Ecto neural progenitor cell (in vitro differentiated cells): ENCODE results near the gene ANKH.

Experiments
- DNase-seq: peaks from one replicate; pipeline ENCODE4 v3.0.0-alpha.2; 2018; ENCODE audit warnings: low spot score

ANKH gene

GRCh38 chr5:14664270-14665100, 207.1 kb downstream of the ANKH start, which contains the start of gene OTULIN:
Gene OTULIN, plus strand, starts transcription at chr5:14664718. Its CDS starts 108 bp downstream, at chr5:14664826.
- peak; percentile 91 for DNase-seq

GRCh38 chr5:14663734-14664269, 207.8 kb downstream of the ANKH start:
- no peak for DNase-seq

DNA sequence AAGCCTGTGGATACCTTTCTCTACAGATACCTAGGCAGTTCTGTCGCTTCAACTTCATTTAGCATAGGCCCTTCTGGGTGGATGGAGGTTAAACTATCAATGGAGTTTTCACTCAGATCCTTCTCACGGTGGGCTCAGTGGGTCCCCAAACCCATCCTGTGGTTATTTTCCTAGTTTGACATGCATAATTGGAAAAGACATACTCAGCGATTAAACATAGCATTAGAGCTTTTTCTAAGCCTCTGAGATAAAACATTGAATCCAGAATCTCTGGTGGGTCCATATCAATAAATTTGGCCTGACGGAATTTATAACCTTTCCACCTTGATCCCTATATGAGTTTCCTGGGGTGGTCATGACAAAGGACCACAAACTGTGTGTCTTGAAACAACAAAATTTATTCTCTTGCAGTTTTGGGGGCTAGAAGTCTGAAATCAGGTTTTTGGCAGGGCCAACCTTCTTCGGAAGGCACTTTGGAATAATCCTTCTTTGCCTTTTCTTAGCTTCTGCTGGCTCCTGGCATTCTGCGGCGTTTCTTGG, 208.8 kb downstream of the ANKH start:
- DNase-seq, result no peak

DNA sequence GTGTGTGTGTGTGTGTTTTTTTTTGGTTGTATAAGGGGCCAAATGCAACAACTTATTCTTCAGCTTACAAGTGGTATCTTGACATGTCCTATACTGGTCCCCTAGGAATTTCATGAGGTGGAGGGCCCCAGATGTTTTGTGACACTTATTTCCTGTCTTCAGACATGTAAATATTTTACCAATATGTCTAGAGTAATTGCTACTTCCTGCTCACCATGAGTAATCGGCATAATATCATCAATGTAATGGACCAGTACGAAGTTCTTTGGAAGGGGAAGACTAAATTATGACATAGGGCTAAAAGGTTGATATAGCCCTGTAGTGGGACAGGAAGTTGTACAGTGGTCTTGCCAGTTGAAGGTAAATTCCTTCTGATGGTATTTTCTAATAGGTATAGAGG, 210.7 kb downstream of the ANKH start:
- DNase-seq, result no peak

DNA sequence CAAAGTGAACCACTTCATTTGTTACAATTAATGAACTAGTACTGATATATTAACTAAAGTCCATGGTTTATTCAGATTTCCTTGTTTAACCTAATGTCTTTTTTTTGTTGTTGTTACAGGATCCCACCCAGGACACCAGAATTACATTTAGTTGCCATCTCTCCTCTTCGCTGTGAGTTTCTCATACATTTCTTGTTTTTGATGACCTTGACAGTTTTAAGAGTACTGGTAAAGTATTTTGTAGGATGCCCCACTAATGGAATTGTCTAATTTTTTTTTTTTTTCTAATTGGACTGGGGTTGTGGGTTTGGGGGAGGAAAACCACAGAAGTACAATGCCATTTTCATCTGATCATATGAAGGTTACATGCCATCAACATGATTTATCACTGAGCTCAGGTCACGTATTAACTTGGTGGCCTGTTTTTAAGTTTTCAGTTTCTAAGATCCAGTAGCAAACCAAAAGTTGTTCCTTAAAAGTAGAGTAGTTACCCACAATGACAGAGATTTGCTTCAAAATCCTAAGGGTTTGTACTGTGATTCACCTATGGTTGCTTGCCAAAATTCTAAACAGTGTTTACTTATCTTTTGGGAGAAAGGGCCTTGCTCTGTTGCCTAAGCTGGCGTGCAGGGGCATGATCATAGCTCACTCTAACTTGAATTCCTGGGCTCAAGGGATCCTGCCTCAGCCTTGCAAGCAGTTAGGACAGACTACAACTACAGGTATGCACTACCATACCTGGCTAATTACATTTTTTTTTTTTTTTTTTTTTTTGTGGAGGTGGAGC, 211.6 kb downstream of the ANKH start:
- DNase-seq, result no peak

DNA sequence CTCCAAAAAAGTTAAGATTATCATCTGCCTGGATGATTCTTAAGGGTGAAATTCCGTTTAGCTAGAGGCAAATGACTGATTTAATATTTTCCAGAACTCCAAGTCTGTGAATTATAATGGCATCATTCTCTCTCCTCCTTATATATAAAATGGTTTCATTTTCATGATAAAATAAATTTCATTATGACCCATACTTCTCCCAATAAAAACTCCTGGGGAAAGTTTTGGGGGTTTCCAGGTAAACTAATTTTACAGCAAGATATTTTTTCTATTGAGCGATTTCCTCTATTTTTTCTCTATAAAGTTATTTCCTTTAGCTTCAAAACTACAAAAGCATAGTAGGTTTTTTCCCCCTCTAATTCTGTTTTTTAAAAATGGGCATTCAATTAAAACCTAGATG, 214.7 kb downstream of the ANKH start:
- DNase-seq, result no peak

- DNase-seq, result no peak
Observed at GRCh38 chr5:14655146-14655741, 216.3 kb downstream of the ANKH start.
